ENCODE measurements around the gene PPIB. TPM values are rescaled to one million over a fixed set of nuclear protein-coding genes. Genes with fewer than 3 reads are reported as not detected.

The PPIB gene
- total and polyA plus RNA-seq, 12 donors: 313 to 2,941 (median 648) TPM

GRCh38 chr15:64182859-64183370 is 20.1 kb upstream of the PPIB start:
- Histone ChIP-seq H3K27ac (no peak overlapping the region), H3K4me3 (no peak overlapping the region), H3K9me3 (replicated peaks in 1 of 3) (no peaks in the 10 kb centered on the region), H3K27me3 (no peaks in the 10 kb centered on the region), H3K36me3 (replicated peaks in 1 of 2) (peaks cover 0 to 3% of the 10 kb centered on the region in 2 donors), H3K4me1 (replicated peaks in 1 of 2) (no peaks in the 10 kb centered on the region)
- intact Hi-C loops (cut with DNase I): no loop called here
- TF ChIP-seq POLR2A (IDR thresholded peaks at IDR 0.05) (no peak), CTCF (IDR thresholded peaks at IDR 0.05) (no peak)
- no peak for DNase-seq
- 79 to 82% (median 81%) methylated on average over 4 of the region's 4 CpGs for WGBS, 4 donors

DNA sequence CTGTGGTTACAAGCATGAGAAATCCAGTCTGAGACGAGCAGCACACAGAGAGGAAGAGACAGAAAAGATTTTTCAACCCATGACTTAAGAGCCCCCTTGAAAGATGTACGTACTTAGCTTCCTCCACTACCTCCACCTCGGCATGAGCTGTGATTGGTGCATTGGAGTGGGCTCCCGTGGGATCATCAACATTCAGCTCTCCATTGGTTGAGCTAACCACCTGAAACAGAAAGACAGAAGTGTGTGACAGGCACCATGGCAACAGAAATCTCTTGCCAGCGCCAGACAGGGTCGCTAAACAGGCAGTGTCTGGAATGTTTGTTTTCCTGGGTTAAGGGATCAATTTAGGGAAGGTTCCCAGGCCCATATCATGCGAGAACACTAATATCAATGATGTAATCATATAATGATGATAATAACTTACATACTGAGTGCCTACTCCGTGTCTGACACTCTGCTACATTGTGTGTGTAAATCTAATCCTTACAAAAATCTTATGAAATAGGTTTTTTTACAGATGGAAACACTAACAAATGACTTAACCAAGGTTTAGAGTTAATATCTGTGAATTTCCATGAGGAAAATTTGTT is 17.5 kb upstream of the PPIB start:
- Histone ChIP-seq H3K4me3 (no peak overlapping the region), H3K27ac (no peak overlapping the region), H3K36me3 (replicated peaks in 1 of 2) (peaks cover 0 to 6% of the 10 kb centered on the region in 2 donors), H3K9me3 (replicated peaks in 1 of 3) (no peaks in the 10 kb centered on the region), H3K4me1 (replicated peaks in 1 of 2) (no peaks in the 10 kb centered on the region), H3K27me3 (no peaks in the 10 kb centered on the region)
- TF ChIP-seq POLR2A (IDR thresholded peaks at IDR 0.05) (no peak), CTCF (IDR thresholded peaks at IDR 0.05) (no peak)
- 73 to 80% (median 79%) methylated on average over 8 of the region's 8 CpGs for WGBS, 4 donors
- peak in 1 of 7 donors; percentile 70 for DNase-seq
- intact Hi-C loops (cut with DNase I): no loop called here

GRCh38 chr15:64166102-64166890 is 3.5 kb upstream of the PPIB start:
- Histone ChIP-seq H3K27ac (no peak overlapping the region), H3K27me3 (no peaks in the 10 kb centered on the region), H3K4me3 (no peak overlapping the region), H3K36me3 (replicated peaks in 1 of 2) (peaks cover 0 to 11% of the 10 kb centered on the region in 2 donors), H3K9me3 (replicated peaks in 1 of 3) (no peaks in the 10 kb centered on the region), H3K4me1 (replicated peaks in 1 of 2) (peaks cover 20 to 26% of the 10 kb centered on the region in 2 donors)
- TF ChIP-seq POLR2A (IDR thresholded peaks at IDR 0.05): no peak
- TF ChIP-seq CTCF (IDR thresholded peaks at IDR 0.05): no peak
- DNase-seq: peak in 1 of 7 donors; percentile 43
- 90 to 94% (median 90%) methylated on average over 5 of the region's 5 CpGs for WGBS, 4 donors
- intact Hi-C loops (cut with DNase I): no loop called here

DNA sequence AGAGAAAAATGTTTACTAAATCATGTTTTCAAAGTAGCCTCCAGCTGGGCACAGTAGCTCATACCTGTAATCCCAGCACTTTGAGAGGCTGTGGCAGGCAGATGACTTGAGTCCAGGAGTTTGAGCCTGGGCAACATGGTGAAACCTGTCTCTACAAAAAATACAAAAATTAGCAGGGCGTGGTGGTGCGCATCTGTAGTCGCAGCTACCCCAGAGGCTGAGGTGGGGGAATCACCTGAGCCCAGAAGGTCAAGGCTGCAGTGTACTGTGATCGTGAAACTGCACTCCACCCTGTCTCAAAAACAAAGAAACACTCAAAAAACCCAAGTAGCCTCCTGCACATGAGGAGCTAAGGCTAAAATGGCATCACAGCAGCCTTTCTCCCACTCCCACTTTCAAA is 1.6 kb upstream of the PPIB start:
- H3K4me1 ChIP-seq (replicated peaks in 1 of 2): peaks cover 31 to 44% of the 10 kb centered on the region in 2 donors
- peaks cover 0 to 24% of the 10 kb centered on the region in 2 donors for H3K36me3 ChIP-seq (replicated peaks in 1 of 2)
- H3K4me3 ChIP-seq: no peak overlapping the region
- H3K9me3 ChIP-seq (replicated peaks in 1 of 3): no peaks in the 10 kb centered on the region
- 70 to 83% (median 79%) methylated on average over 4 of the region's 4 CpGs for WGBS, 4 donors
- no peaks in the 10 kb centered on the region for H3K27me3 ChIP-seq
- DNase-seq: peak in 1 of 7 donors; percentile 53
- intact Hi-C loops (cut with DNase I): no loop called here
- TF ChIP-seq CTCF (IDR thresholded peaks at IDR 0.05): no peak
- TF ChIP-seq POLR2A (IDR thresholded peaks at IDR 0.05): no peak
- peak overlapping the region; percentile 77 to 91 (median 84) for H3K27ac ChIP-seq

Measured in adrenal gland (tissue), 12 donors.